Measurements from ENCODE around the gene BCL11B. TPM values are rescaled to one million over a fixed set of nuclear protein-coding genes. Genes with fewer than 3 reads are reported as not detected.

The BCL11B gene
- total and polyA plus RNA-seq, 2 of the 8 experiments (the other 6 are each of a cell fraction or from before 2014, with no cell fraction given) = 0.63 to 5.9 TPM

GRCh38 chr14:99187858-99188257, 84.1 kb downstream of the BCL11B start (continued):
- TF ChIP-seq POU5F1 (IDR thresholded peaks at IDR 0.05; ENCODE audit: low read depth, low read length) (no peak), SP1 (IDR thresholded peaks at IDR 0.05; ENCODE audit: low read depth, low read length) (no peak), CHD7 (IDR thresholded peaks at IDR 0.05; ENCODE audit: insufficient replicate concordance, low read length) (no peak), RNF2 (IDR thresholded peaks at IDR 0.05; ENCODE audit: borderline replicate concordance, low read depth, low read length, missing control alignments, poor library complexity, severe bottlenecking) (no peak), CEBPB (IDR thresholded peaks at IDR 0.05; ENCODE audit: low read depth, low read length) (no peak), CHD2 (IDR thresholded peaks at IDR 0.05; ENCODE audit: low read length) (no peak)

Data from H1 (cell line).